BLaER1 treated with 17β-estradiol and CSF1 and Interleukin-3, amounts not matched to agents 10 nM and 100 nM (cell line): ENCODE data around the gene SUN5.

Experiments
- H3K27ac ChIP-seq, 11 experiments: shearing (Covaris generic); formaldehyde crosslinking; 2 replicates each; pipeline ENCODE4 v1.8.1; 2022
- H3K27me3 ChIP-seq, 11 experiments: shearing (Covaris generic); formaldehyde crosslinking; 2 replicates each; pipeline ENCODE4 v1.8.1; 2022
- H3K36me3 ChIP-seq, 11 experiments: shearing (Covaris generic); formaldehyde crosslinking; 2 replicates each; pipeline ENCODE4 v1.8.1; 2022
- H3K4me1 ChIP-seq, 10 experiments: shearing (Covaris generic); formaldehyde crosslinking; 2 replicates each; pipeline ENCODE4 v1.8.1; 2022
- H3K4me2 ChIP-seq, 11 experiments: shearing (Covaris generic); formaldehyde crosslinking; 2 replicates each; pipeline ENCODE4 v1.8.1; 2022
- H3K4me3 ChIP-seq, 10 experiments: shearing (Covaris generic); formaldehyde crosslinking; 2 replicates each; pipeline ENCODE4 v1.8.1; 2022
- H3K9ac ChIP-seq, 11 experiments: shearing (Covaris generic); formaldehyde crosslinking; 2 replicates each; pipeline ENCODE4 v1.8.1; 2022
- H3K9me3 ChIP-seq, 11 experiments: shearing (Covaris generic); formaldehyde crosslinking; replicated peaks in 1 of 11; 2 replicates each; pipeline ENCODE4 v1.8.1; 2022
- H4K20me1 ChIP-seq, 11 experiments: shearing (Covaris generic); formaldehyde crosslinking; 2 replicates each; pipeline ENCODE4 v1.8.1; 2022
- Cebpa-rat ChIP-seq, 11 experiments: shearing (Covaris generic); IDR thresholded peaks; 2 replicates each; pipeline ENCODE4 v1.8.1; 2022

The SUN5 gene

GRCh38 chr20:33038243-33038642 is 34.0 kb upstream of the SUN5 start:
- Histone ChIP-seq H3K4me1 (no peaks in the 10 kb centered on the region), H3K36me3 (no peaks in the 10 kb centered on the region), H3K27me3 (no peaks in the 10 kb centered on the region), H3K9ac (no peak overlapping the region), H3K4me3 (no peak overlapping the region), H3K9me3 (peaks cover 0 to 5% (median 0%) of the 10 kb centered on the region in 11 experiments; a peak in 4 of 22 replicates), H4K20me1 (no peaks in the 10 kb centered on the region), H3K27ac (no peak overlapping the region), H3K4me2 (no peak overlapping the region)
- TF ChIP-seq Cebpa-rat (IDR thresholded peaks at IDR 0.05) = no peak

GRCh38 chr20:33037456-33037855 is 33.2 kb upstream of the SUN5 start:
- Histone ChIP-seq H3K4me2 (no peak overlapping the region), H3K9ac (no peak overlapping the region), H3K4me3 (no peak overlapping the region), H3K27ac (no peak overlapping the region), H3K27me3 (no peaks in the 10 kb centered on the region), H4K20me1 (no peaks in the 10 kb centered on the region), H3K36me3 (no peaks in the 10 kb centered on the region), H3K9me3 (no peaks in the 10 kb centered on the region; a peak in 4 of 22 replicates), H3K4me1 (no peaks in the 10 kb centered on the region)
- TF ChIP-seq Cebpa-rat (IDR thresholded peaks at IDR 0.05) = no peak

DNA sequence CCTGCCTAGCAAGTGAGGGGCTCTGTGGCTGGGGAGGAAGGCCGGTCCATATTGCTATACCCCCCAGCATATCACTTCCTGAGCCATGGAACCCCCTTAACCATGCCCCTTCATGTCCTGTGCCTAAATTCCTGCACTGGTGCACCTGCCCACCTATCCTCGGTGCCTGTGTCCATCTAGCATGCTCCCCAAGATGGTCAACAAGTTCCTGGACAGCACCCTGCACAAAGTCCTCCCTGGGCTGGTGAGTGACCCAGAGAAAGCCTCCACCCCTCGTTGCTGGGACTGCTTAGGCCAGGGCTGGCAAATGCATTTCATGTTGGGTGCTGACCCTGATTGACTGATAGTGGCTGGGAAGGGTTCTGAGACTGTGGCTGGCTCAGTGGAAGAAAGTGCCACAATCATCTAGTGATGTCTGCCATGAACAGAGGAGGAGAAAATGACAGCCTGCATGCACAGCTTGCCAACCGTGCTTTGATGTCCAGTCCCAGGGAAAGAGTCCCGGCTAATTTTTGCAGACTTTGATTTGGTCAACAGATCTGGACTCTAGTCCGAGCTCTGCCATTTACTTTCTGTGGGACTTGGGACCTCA is 30.8 kb upstream of the SUN5 start:
- Histone ChIP-seq H3K27me3 (no peaks in the 10 kb centered on the region), H3K9me3 (no peaks in the 10 kb centered on the region; a peak in 4 of 22 replicates), H3K4me3 (no peak overlapping the region), H3K27ac (no peak overlapping the region), H3K36me3 (no peaks in the 10 kb centered on the region), H4K20me1 (no peaks in the 10 kb centered on the region; a peak in 1 of 22 replicates), H3K4me1 (no peaks in the 10 kb centered on the region), H3K4me2 (no peak overlapping the region), H3K9ac (no peak overlapping the region)
- TF ChIP-seq Cebpa-rat (IDR thresholded peaks at IDR 0.05) = no peak

DNA sequence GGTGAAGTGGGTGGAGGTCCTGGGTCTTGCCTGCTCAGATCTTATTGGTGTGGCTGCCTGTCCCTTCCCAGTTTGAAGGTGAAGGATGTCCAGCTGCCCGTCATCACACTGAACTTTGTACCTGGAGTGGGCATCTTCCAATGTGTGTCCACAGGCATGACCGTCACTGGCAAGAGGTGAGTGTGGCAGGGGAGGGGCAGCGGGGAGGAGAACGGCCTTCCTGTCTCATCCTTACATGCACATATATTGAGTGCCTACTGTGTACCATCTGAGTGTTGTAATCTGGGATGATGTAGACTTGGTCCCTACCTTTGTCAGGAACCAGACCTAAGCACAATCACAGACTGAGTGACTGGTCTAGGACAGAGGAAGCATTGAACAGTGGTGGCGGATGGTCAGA is 29.9 kb upstream of the SUN5 start:
- no peaks in the 10 kb centered on the region for H3K36me3 ChIP-seq
- no peaks in the 10 kb centered on the region; a peak in 1 of 22 replicates for H4K20me1 ChIP-seq
- H3K4me3 ChIP-seq = no peak overlapping the region
- no peak for TF ChIP-seq Cebpa-rat (IDR thresholded peaks at IDR 0.05)
- no peak overlapping the region for H3K4me2 ChIP-seq
- H3K27me3 ChIP-seq = no peaks in the 10 kb centered on the region
- no peak overlapping the region for H3K27ac ChIP-seq
- no peaks in the 10 kb centered on the region; a peak in 4 of 22 replicates for H3K9me3 ChIP-seq
- no peak overlapping the region for H3K9ac ChIP-seq
- no peaks in the 10 kb centered on the region for H3K4me1 ChIP-seq

DNA sequence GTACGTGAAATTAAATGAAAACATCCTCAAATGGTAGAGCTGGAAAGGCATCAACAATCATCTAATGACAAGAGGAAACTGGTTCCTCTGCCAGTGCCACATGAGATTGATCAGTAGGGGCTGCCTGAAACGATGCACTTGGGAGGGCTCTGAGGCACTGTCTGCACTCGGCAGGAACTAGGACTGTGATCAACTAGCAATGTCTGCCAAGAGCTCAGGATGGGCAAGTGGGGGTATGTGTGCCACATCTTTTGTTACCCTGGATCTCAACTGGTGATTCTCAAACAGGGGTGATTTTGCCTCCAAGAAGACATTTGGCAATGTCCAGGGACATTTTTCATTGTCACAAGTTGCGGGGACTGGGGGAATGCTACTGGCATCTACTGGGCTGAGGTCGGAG is 29.1 kb upstream of the SUN5 start:
- H3K4me3 ChIP-seq = no peak overlapping the region
- H3K9me3 ChIP-seq = no peaks in the 10 kb centered on the region; a peak in 4 of 22 replicates
- no peaks in the 10 kb centered on the region; a peak in 1 of 20 replicates for H3K4me1 ChIP-seq
- no peaks in the 10 kb centered on the region for H3K27me3 ChIP-seq
- no peak overlapping the region for H3K4me2 ChIP-seq
- no peaks in the 10 kb centered on the region for H3K36me3 ChIP-seq
- H3K27ac ChIP-seq = no peak overlapping the region
- H3K9ac ChIP-seq = no peak overlapping the region
- no peaks in the 10 kb centered on the region; a peak in 1 of 22 replicates for H4K20me1 ChIP-seq
- no peak for TF ChIP-seq Cebpa-rat (IDR thresholded peaks at IDR 0.05)

GRCh38 chr20:33032555-33032954 is 28.3 kb upstream of the SUN5 start:
- no peak overlapping the region for H3K4me3 ChIP-seq
- no peak overlapping the region for H3K27ac ChIP-seq
- H3K4me1 ChIP-seq = no peaks in the 10 kb centered on the region; a peak in 1 of 20 replicates
- H4K20me1 ChIP-seq = no peaks in the 10 kb centered on the region; a peak in 1 of 22 replicates
- no peaks in the 10 kb centered on the region for H3K27me3 ChIP-seq
- no peaks in the 10 kb centered on the region for H3K36me3 ChIP-seq
- no peak overlapping the region for H3K4me2 ChIP-seq
- H3K9me3 ChIP-seq = no peaks in the 10 kb centered on the region; a peak in 4 of 22 replicates
- no peak for TF ChIP-seq Cebpa-rat (IDR thresholded peaks at IDR 0.05)
- H3K9ac ChIP-seq = no peak overlapping the region

DNA sequence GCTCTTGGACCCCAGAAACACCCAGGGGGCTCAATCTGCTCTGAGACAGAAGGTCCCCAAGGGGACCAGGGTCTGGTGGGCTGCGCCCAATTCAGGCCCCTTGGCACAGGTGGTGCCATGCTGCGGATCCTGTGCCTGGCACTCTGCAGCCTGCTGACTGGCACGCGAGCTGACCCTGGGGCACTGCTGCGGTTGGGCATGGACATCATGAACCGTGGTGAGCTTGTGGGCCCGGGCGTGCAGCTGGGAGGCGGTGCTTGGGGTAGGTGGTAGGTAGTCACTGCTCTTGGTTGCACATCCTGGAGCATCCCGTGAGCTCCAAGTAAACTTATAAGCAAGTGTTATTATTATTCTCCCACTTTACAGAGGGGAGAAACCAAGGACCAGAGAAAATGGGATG is 27.3 kb upstream of the SUN5 start, which contains the start of gene BPIFB6:
TSS of gene BPIFB6 (plus strand) at position 118 of the 400 bp plus-strand sequence. CDS start at position 118, 0 bp downstream.
- Histone ChIP-seq H3K4me3 (no peak within 1 kb of the TSS), H3K27ac (no peak within 1 kb of the TSS), H3K9ac (no peak within 1 kb of the TSS), H3K27me3 (no peaks in the 10 kb centered on the region), H3K4me1 (no peaks in the 10 kb centered on the region; a peak in 1 of 20 replicates), H4K20me1 (no peaks in the 10 kb centered on the region; a peak in 1 of 22 replicates), H3K9me3 (no peaks in the 10 kb centered on the region; a peak in 4 of 22 replicates), H3K36me3 (no peaks in the 10 kb centered on the region), H3K4me2 (no peak within 1 kb of the TSS)
- TF ChIP-seq Cebpa-rat (IDR thresholded peaks at IDR 0.05) = no peak

- H3K4me3 ChIP-seq = no peak overlapping the region
- H3K4me2 ChIP-seq = no peak overlapping the region
- H3K9ac ChIP-seq = no peak overlapping the region
- H3K36me3 ChIP-seq = no peaks in the 10 kb centered on the region
- no peaks in the 10 kb centered on the region; a peak in 1 of 20 replicates for H3K4me1 ChIP-seq
- no peaks in the 10 kb centered on the region for H3K27me3 ChIP-seq
- no peak for TF ChIP-seq Cebpa-rat (IDR thresholded peaks at IDR 0.05)
- no peaks in the 10 kb centered on the region; a peak in 1 of 22 replicates for H4K20me1 ChIP-seq
- H3K9me3 ChIP-seq = no peaks in the 10 kb centered on the region; a peak in 4 of 22 replicates
- no peak overlapping the region for H3K27ac ChIP-seq
Measured at GRCh38 chr20:33030569-33030968, 26.3 kb upstream of the SUN5 start.

- Histone ChIP-seq H4K20me1 (no peaks in the 10 kb centered on the region; a peak in 1 of 22 replicates), H3K9me3 (no peaks in the 10 kb centered on the region; a peak in 4 of 22 replicates), H3K27me3 (no peaks in the 10 kb centered on the region)
Measured at GRCh38 chr20:33030076-33030475, 25.8 kb upstream of the SUN5 start.

DNA sequence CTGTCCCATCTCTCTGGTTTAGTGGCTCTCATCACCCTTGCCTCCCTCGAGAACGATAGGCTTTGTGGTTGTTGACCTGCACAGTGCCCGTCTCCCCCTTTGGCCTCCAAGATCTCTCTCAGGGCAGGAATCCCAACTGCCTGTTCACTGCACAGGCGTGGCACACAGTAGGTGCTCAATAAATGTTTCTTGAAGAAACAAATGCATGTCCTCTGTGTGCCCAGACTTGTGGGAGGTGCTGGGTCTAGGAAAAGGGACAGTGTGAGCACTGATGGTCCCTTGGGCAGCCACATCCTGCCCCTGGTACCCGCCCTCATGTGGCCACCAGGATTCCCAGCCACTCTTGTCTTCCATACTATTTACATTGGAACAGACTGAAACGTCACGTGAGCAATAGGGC is 24.6 kb upstream of the SUN5 start:
- Histone ChIP-seq H3K9ac (no peak overlapping the region), H3K27ac (no peak overlapping the region), H3K4me1 (no peaks in the 10 kb centered on the region; a peak in 1 of 20 replicates), H4K20me1 (no peaks in the 10 kb centered on the region; a peak in 1 of 22 replicates), H3K36me3 (no peaks in the 10 kb centered on the region), H3K27me3 (no peaks in the 10 kb centered on the region), H3K4me3 (no peak overlapping the region), H3K4me2 (no peak overlapping the region; a peak in 1 of 22 replicates), H3K9me3 (no peaks in the 10 kb centered on the region; a peak in 4 of 22 replicates)
- TF ChIP-seq Cebpa-rat (IDR thresholded peaks at IDR 0.05) = no peak

More at GRCh38 chr20:33030076-33030475, 25.8 kb upstream of the SUN5 start:
- no peak overlapping the region for H3K4me2 ChIP-seq
- no peak overlapping the region for H3K27ac ChIP-seq
- H3K4me3 ChIP-seq = no peak overlapping the region
- H3K9ac ChIP-seq = no peak overlapping the region
- no peaks in the 10 kb centered on the region for H3K36me3 ChIP-seq
- H3K4me1 ChIP-seq = no peaks in the 10 kb centered on the region; a peak in 1 of 20 replicates
- no peak for TF ChIP-seq Cebpa-rat (IDR thresholded peaks at IDR 0.05)
